Pancreas (tissue), 10 donors: ENCODE results near the gene BRME1. TPM values are rescaled to one million over a fixed set of nuclear protein-coding genes. Genes with fewer than 3 reads are reported as not detected.

Experiments
- ATAC-seq, 4 donors: fragments of 200-7000 bp; cut with Tn5 transposase; one replicate each; pipeline versions ENCODE4 v1.8.0 to v1.9.1; 2020; ENCODE audit warnings: mild to moderate bottlenecking in 4 of 4, moderate library complexity in 4 of 4
- DNase-seq, 6 donors: peaks; one replicate each; pipeline ENCODE4 v3.0.0-alpha.2; 2020
- FAIRE-seq: peaks from 2 replicates; lab custom pipeline; 2012; peaks lifted over from hg19 to GRCh38; lab: Jason Lieb, UNC
- H3K27ac ChIP-seq, 4 donors: fragments of 200-600 bp; sonication (generic); 1 replicate in 3 of 4; 2 replicates in 1 of 4; pipeline versions ENCODE4 v1.5.0 to v1.8.0; 2020
- H3K27me3 ChIP-seq, 4 donors: fragments of 200-600 bp; one replicate each; pipeline ENCODE4 v1.8.0; 2021
- H3K36me3 ChIP-seq, 3 donors: fragments of 200-600 bp; sonication (generic) in 1 of 3; one replicate each; pipeline versions ENCODE4 v1.5.0 to v1.8.0; 2020 to 2021
- H3K4me1 ChIP-seq, 3 donors: fragments of 200-600 bp; one replicate each; pipeline ENCODE4 v1.8.0; 2021
- H3K4me3 ChIP-seq, 4 donors: fragments of 200-600 bp; sonication (generic) in 2 of 4; one replicate each; pipeline versions ENCODE4 v1.5.0 to v1.8.0; 2020 to 2021
- H3K9me3 ChIP-seq, 4 donors: fragments of 200-600 bp; one replicate each; pipeline ENCODE4 v1.8.0; 2021
- WGBS, 2 donors: extraction: QIAGEN DNeasy Blood & Tissue Kit; methylation state at CpG; one replicate each; pipeline ENCODE4 v1.1.7; 2013; 5-methylcytosine and 5-hydroxymethylcytosine counted together
- intact Hi-C, 3 donors: fragments of 100-400 bp; cut with DNase I; formaldehyde crosslinking; loops; one replicate each; pipeline versions ENCODE4 v1.11.1 to v1.14.2; 2022
- polyA plus RNA-seq, 2 donors: library from polyadenylated mRNA; stranded (reverse); fragments of 200-250 nt; gene quantifications; one replicate each; pipeline ENCODE4 v1.2.3, GENCODE V29; 2013
- total RNA-seq, 6 donors: library from RNA; stranded (reverse); fragmentation: NEBNext Ultra II Directional in 4 of 6; extraction: Animal tissue kit (Norgen Biotek cat#: 25700) in 4 of 6; gene quantifications; one replicate each; pipeline versions ENCODE4 v1.2.1 to v1.2.4, GENCODE V29; 2021 to 2023
- TF ChIP-seq, protein P1 (sequence below), 4 donors: fragments of 200-600 bp; sonication (generic) in 3 of 4; IDR thresholded peaks; one replicate each; pipeline versions ENCODE4 v1.5.0 to v1.8.0; 2021; ENCODE audit warnings: antibody characterized with exemption in 4 of 4
- donor health status: healthy with polysubstance abuse.
- donor health status: DM: no; HTN: no; CAD: no; lungs with moderate emphysema.
- donor health status: DM: no; HTN: no; CAD: no.
- donor health status: control.
- donor health status: control.
- donor health status: Bipolar disorder and iron deficiency.
- donor health status: DM: yes; HTN: yes; CAD: no.
- donor health status: DM: no; HTN: no; CAD: no.
- donor health status: DM: no; HTN: no; CAD: no.
- donor health status: DM: yes; HTN: yes; CAD: no.

Gene BRME1
- total and polyA plus RNA-seq, 8 donors, result 2.6 to 15.3 (median 4.3) TPM

DNA sequence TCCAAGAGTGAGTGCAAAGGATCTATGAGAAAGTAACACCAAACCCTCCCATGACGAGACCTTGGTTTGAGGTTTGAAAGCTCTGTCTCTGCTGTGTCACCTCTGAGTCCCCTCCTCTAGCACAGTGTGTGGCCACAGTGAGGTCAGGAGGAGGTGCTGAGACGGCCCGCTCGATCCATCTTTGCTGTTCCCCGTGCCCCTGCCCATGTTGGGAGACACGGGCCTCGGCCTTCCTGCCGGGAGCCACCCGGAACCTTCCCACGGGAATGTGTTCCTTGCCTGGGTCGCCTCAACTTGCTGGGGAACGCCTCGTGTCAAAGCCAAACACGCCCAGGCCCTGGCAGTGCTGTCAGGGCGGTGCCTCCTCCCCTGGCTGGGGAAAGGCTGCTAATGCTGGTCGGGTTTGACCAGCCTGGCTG is 18.9 kb downstream of the BRME1 start:
- Histone ChIP-seq H3K27me3 (no peaks in the 10 kb centered on the region), H3K9me3 (no peaks in the 10 kb centered on the region), H3K4me3 (no peak overlapping the region), H3K4me1 (peaks cover 15 to 16% (median 16%) of the 10 kb centered on the region in 3 donors), H3K36me3 (no peaks in the 10 kb centered on the region), H3K27ac (no peak overlapping the region)
- intact Hi-C loops, result no loop called here
- no peak for FAIRE-seq
- no peak for ATAC-seq
- WGBS, 2 donors, result 81 to 89% methylated on average over 16 of the region's 16 CpGs
- TF ChIP-seq, protein P1, sequence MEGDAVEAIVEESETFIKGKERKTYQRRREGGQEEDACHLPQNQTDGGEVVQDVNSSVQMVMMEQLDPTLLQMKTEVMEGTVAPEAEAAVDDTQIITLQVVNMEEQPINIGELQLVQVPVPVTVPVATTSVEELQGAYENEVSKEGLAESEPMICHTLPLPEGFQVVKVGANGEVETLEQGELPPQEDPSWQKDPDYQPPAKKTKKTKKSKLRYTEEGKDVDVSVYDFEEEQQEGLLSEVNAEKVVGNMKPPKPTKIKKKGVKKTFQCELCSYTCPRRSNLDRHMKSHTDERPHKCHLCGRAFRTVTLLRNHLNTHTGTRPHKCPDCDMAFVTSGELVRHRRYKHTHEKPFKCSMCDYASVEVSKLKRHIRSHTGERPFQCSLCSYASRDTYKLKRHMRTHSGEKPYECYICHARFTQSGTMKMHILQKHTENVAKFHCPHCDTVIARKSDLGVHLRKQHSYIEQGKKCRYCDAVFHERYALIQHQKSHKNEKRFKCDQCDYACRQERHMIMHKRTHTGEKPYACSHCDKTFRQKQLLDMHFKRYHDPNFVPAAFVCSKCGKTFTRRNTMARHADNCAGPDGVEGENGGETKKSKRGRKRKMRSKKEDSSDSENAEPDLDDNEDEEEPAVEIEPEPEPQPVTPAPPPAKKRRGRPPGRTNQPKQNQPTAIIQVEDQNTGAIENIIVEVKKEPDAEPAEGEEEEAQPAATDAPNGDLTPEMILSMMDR (IDR thresholded peaks at IDR 0.05), result no peak
- DNase-seq, result peak in 1 of 6 donors; percentile 37

DNA sequence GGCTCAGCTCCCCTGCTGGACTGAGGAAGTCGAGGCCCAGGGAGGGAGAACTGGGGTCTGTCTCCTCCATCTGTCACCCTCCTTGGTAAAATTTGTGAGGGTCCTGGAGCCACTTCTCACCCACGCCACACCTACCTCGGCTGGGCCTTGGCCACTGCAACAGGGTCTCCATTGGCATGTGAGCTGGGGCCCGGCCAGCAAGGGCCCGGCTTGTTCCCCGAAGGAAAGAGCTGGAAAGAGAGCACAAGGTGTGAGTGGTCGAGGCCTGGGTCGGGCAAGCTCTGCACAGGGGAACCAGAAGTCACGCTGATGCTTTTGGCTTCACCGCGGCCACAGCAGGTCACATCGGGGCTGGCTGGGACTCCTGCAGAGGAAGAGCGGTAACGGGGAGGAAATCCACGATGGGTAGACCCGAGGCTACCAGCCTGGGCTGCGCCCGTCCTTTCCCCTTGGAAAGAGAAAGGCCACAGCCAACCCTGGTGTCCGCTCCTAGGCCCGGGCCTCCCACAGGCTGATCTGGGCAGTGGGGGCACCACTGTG is 20.0 kb downstream of the BRME1 start:
- no peaks in the 10 kb centered on the region for H3K9me3 ChIP-seq
- H3K27me3 ChIP-seq, result no peaks in the 10 kb centered on the region
- WGBS, 2 donors, result 92 to 94% methylated on average over 19 to 20 of the region's 20 CpGs
- TF ChIP-seq, protein P1 (IDR thresholded peaks at IDR 0.05), result no peak
- no peaks in the 10 kb centered on the region for H3K36me3 ChIP-seq
- DNase-seq (peak in 1 of 6 donors; percentile 55), ATAC-seq (no peak), FAIRE-seq (no peak)
- peak overlapping the region in 1 of 4 donors; percentile 33 for H3K4me3 ChIP-seq
- H3K27ac ChIP-seq, result peak overlapping the region; percentile 81 to 94 (median 88)
- peaks cover 15 to 24% (median 16%) of the 10 kb centered on the region in 3 donors for H3K4me1 ChIP-seq
- intact Hi-C loops, result no loop called here

DNA sequence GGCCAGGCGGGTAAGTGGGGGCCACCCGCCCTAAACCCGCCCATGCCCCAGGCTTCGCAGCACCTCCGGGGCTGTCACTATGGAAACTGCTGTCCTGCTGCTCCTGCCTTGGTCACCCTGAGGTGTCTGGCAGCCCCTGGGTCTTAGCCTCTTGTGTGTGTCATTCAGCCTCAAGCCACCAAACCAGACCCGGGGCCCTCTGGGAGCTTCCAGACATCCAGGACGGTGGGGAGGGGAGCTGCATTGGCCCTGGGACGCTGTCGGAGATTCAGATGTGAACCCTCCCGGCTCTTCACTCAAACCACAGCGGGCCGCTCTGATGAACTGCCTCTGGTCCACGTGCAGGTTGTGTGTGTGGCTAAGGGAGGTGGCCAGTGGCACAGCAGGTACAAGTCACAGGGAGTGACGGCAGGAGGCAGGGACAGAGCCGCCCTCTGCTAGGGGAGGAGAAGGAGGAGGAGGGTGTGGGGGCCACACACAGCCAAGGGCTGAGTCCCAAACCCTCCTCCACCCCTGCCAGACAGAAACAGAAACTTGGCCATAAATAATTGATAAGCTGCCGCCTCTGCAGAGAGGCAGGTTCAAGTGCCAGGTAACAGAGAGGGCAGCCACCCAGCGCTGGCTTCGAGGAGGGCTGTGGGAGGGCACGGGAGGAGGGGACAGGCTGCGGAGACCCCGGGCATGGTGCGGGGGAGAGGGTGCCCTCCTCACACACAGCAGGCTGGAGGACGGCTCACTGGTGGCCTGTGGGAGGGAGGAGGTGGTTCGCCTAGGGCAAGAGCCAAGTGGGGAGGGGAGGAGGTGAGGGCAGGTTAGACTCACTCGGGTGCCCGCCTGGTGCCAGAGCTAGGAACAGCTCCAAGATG is 21.0 kb downstream of the BRME1 start:
- ATAC-seq, result peak; percentile 84 to 88 (median 85)
- TF ChIP-seq, protein P1 (IDR thresholded peaks at IDR 0.05), result no peak

DNA sequence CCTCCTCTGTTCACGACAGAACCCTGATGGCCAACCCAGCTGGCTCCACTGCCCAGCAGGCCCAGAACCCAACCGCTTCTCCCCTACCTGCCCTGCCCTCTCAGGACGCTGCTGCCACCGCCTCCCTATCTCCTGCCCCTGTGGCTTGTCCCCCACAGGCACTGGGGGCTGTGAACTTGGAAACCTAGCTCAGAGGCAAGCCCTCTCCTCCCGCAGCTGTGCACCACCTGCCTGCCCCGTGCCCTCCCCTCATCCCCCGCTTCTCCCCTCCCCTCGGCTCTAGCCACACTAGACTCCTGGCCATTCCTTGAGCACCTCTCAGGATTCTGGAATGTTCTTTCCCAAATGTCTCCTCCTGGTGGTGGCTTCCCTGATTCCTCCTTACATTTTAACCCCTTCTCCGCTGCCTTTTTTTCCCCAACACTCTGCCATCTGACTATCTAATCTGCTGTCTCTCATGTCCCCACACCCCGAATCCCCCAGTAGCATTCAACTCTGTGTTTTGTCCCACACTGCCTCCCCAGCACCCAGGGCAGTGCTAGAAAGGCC is 22.3 kb downstream of the BRME1 start:
- intact Hi-C loops, result loop anchor here in 2 of 3 donors (5.0 kb wide), 1 partner anchor 189 kb away; the partner anchor contains the start of gene MISP3 (in 2 of the 2)

More for the DNA sequence above, 21.0 kb downstream of the BRME1 start:
- peak overlapping the region in 2 of 4 donors; percentile 20 to 33 for H3K4me3 ChIP-seq
- DNase-seq (peak; percentile 82 to 97 (median 92)), FAIRE-seq (no peak)
- no peaks in the 10 kb centered on the region for H3K27me3 ChIP-seq
- peaks cover 15 to 30% (median 16%) of the 10 kb centered on the region in 3 donors for H3K4me1 ChIP-seq
- no peaks in the 10 kb centered on the region for H3K9me3 ChIP-seq
- WGBS, 2 donors, result 11 to 19% methylated on average over 26 of the region's 26 CpGs
- intact Hi-C loops, result loop anchor here in 2 of 3 donors (5.0 kb wide), 1 partner anchor 187 kb away; the partner anchor contains the start of gene MISP3 (in 2 of the 2)
- H3K27ac ChIP-seq, result peak overlapping the region; percentile 81 to 94 (median 88)
- H3K36me3 ChIP-seq, result no peaks in the 10 kb centered on the region

More for the DNA sequence above, 22.3 kb downstream of the BRME1 start:
- H3K27ac ChIP-seq, result no peak overlapping the region
- TF ChIP-seq, protein P1 (IDR thresholded peaks at IDR 0.05), result no peak
- no peaks in the 10 kb centered on the region for H3K9me3 ChIP-seq
- no peaks in the 10 kb centered on the region for H3K27me3 ChIP-seq
- 83 to 84% methylated on average over 8 to 10 of the region's 10 CpGs for WGBS, 2 donors
- DNase-seq, result peak in 2 of 6 donors; percentile 17 to 75
- FAIRE-seq, result no peak
- H3K36me3 ChIP-seq, result no peaks in the 10 kb centered on the region
- no peak for ATAC-seq
- peaks cover 15 to 33% (median 16%) of the 10 kb centered on the region in 3 donors for H3K4me1 ChIP-seq
- no peak overlapping the region for H3K4me3 ChIP-seq
